ENCODE data around the gene PPP1R2C.

The PPP1R2C gene

GRCh38 chrX:42771506-42772335 lies 6.2 kb downstream of the PPP1R2C start:
- H3K9me3 ChIP-seq: no peaks in the 10 kb centered on the region; the same call in 1 of the 2 replicates
- H3K4me1 ChIP-seq: no peaks in the 10 kb centered on the region
- H3K36me3 ChIP-seq (replicated peaks): no peaks in the 10 kb centered on the region
- H3K4me3 ChIP-seq: no peak overlapping the region
- no peaks in the 10 kb centered on the region for H3K27me3 ChIP-seq (ENCODE audit: low read depth)
- no peak for DNase-seq (ENCODE audit: low spot score in 2 of 2)
- in situ Hi-C loops (cut with MboI; ENCODE audit: low sequenced_read_pairs): no loop called here

- Histone ChIP-seq H3K27me3 (ENCODE audit: low read depth) (no peaks in the 10 kb centered on the region), H3K4me3 (no peak overlapping the region), H3K4me1 (no peaks in the 10 kb centered on the region), H3K36me3 (replicated peaks) (no peaks in the 10 kb centered on the region), H3K9me3 (no peaks in the 10 kb centered on the region; the same call in 1 of the 2 replicates)
- in situ Hi-C loops (cut with MboI; ENCODE audit: low sequenced_read_pairs): no loop called here
- DNase-seq (ENCODE audit: low spot score in 2 of 2): no peak
Measured at GRCh38 chrX:42770566-42770965, 7.4 kb downstream of the PPP1R2C start.

GRCh38 chrX:42759881-42760280 lies 18.1 kb downstream of the PPP1R2C start:
- no peak overlapping the region for H3K4me3 ChIP-seq
- no peak for DNase-seq (ENCODE audit: low spot score in 2 of 2)
- in situ Hi-C loops (cut with MboI; ENCODE audit: low sequenced_read_pairs): no loop called here
- no peaks in the 10 kb centered on the region for H3K4me1 ChIP-seq
- H3K9me3 ChIP-seq: no peaks in the 10 kb centered on the region; the same call in 1 of the 2 replicates
- no peaks in the 10 kb centered on the region for H3K27me3 ChIP-seq (ENCODE audit: low read depth)
- H3K36me3 ChIP-seq (replicated peaks): no peaks in the 10 kb centered on the region

GRCh38 chrX:42755815-42756214 lies 22.1 kb downstream of the PPP1R2C start:
- H3K27me3 ChIP-seq (ENCODE audit: low read depth): no peaks in the 10 kb centered on the region
- H3K36me3 ChIP-seq (replicated peaks): no peaks in the 10 kb centered on the region
- no peak for DNase-seq (ENCODE audit: low spot score in 2 of 2)
- H3K4me3 ChIP-seq: no peak overlapping the region
- no peaks in the 10 kb centered on the region for H3K9me3 ChIP-seq
- in situ Hi-C loops (cut with MboI; ENCODE audit: low sequenced_read_pairs): no loop called here
- no peaks in the 10 kb centered on the region for H3K4me1 ChIP-seq

GRCh38 chrX:42754603-42755002 lies 23.4 kb downstream of the PPP1R2C start:
- Histone ChIP-seq H3K4me1 (no peaks in the 10 kb centered on the region), H3K9me3 (no peaks in the 10 kb centered on the region), H3K4me3 (no peak overlapping the region), H3K27me3 (ENCODE audit: low read depth) (no peaks in the 10 kb centered on the region), H3K36me3 (replicated peaks) (no peaks in the 10 kb centered on the region)
- DNase-seq (ENCODE audit: low spot score in 2 of 2): no peak
- in situ Hi-C loops (cut with MboI; ENCODE audit: low sequenced_read_pairs): no loop called here

- Histone ChIP-seq H3K4me3 (no peak overlapping the region), H3K36me3 (replicated peaks) (no peaks in the 10 kb centered on the region), H3K4me1 (no peaks in the 10 kb centered on the region), H3K27me3 (ENCODE audit: low read depth) (no peaks in the 10 kb centered on the region), H3K9me3 (no peaks in the 10 kb centered on the region)
- no peak for DNase-seq (ENCODE audit: low spot score in 2 of 2)
- in situ Hi-C loops (cut with MboI; ENCODE audit: low sequenced_read_pairs): no loop called here
Measured at GRCh38 chrX:42754115-42754514, 23.8 kb downstream of the PPP1R2C start.

GRCh38 chrX:42752730-42753129 lies 25.2 kb downstream of the PPP1R2C start:
- no peaks in the 10 kb centered on the region for H3K9me3 ChIP-seq
- no peaks in the 10 kb centered on the region for H3K36me3 ChIP-seq (replicated peaks)
- in situ Hi-C loops (cut with MboI; ENCODE audit: low sequenced_read_pairs): no loop called here
- no peak for DNase-seq (ENCODE audit: low spot score in 2 of 2)
- no peak overlapping the region for H3K4me3 ChIP-seq
- H3K27me3 ChIP-seq (ENCODE audit: low read depth): no peaks in the 10 kb centered on the region
- H3K4me1 ChIP-seq: no peaks in the 10 kb centered on the region

GRCh38 chrX:42751573-42751972 lies 26.4 kb downstream of the PPP1R2C start:
- DNase-seq (ENCODE audit: low spot score in 2 of 2): no peak

GRCh38 chrX:42748067-42748850 lies 29.7 kb downstream of the PPP1R2C start:
- Histone ChIP-seq H3K4me1 (no peaks in the 10 kb centered on the region), H3K4me3 (no peak overlapping the region), H3K36me3 (replicated peaks) (no peaks in the 10 kb centered on the region), H3K9me3 (no peaks in the 10 kb centered on the region), H3K27me3 (ENCODE audit: low read depth) (no peaks in the 10 kb centered on the region)
- DNase-seq (ENCODE audit: low spot score in 2 of 2): no peak
- in situ Hi-C loops (cut with MboI; ENCODE audit: low sequenced_read_pairs): no loop called here

More at GRCh38 chrX:42751573-42751972, 26.4 kb downstream of the PPP1R2C start:
- Histone ChIP-seq H3K27me3 (ENCODE audit: low read depth) (no peaks in the 10 kb centered on the region), H3K9me3 (no peaks in the 10 kb centered on the region), H3K4me3 (no peak overlapping the region), H3K36me3 (replicated peaks) (no peaks in the 10 kb centered on the region), H3K4me1 (no peaks in the 10 kb centered on the region)
- in situ Hi-C loops (cut with MboI; ENCODE audit: low sequenced_read_pairs): no loop called here

GRCh38 chrX:42746606-42747005 lies 31.4 kb downstream of the PPP1R2C start:
- no peaks in the 10 kb centered on the region for H3K36me3 ChIP-seq (replicated peaks)
- H3K27me3 ChIP-seq (ENCODE audit: low read depth): no peaks in the 10 kb centered on the region
- no peak for DNase-seq (ENCODE audit: low spot score in 2 of 2)
- in situ Hi-C loops (cut with MboI; ENCODE audit: low sequenced_read_pairs): no loop called here
- no peaks in the 10 kb centered on the region for H3K4me1 ChIP-seq
- H3K4me3 ChIP-seq: no peak overlapping the region
- H3K9me3 ChIP-seq: no peaks in the 10 kb centered on the region

GRCh38 chrX:42740456-42740855 lies 37.5 kb downstream of the PPP1R2C start:
- no peaks in the 10 kb centered on the region for H3K9me3 ChIP-seq
- in situ Hi-C loops (cut with MboI; ENCODE audit: low sequenced_read_pairs): no loop called here
- H3K36me3 ChIP-seq (replicated peaks): no peaks in the 10 kb centered on the region
- no peak for DNase-seq (ENCODE audit: low spot score in 2 of 2)
- no peaks in the 10 kb centered on the region for H3K27me3 ChIP-seq (ENCODE audit: low read depth)
- H3K4me3 ChIP-seq: no peak overlapping the region
- H3K4me1 ChIP-seq: no peaks in the 10 kb centered on the region

GRCh38 chrX:42739741-42740140 lies 38.2 kb downstream of the PPP1R2C start:
- Histone ChIP-seq H3K9me3 (no peaks in the 10 kb centered on the region), H3K27me3 (ENCODE audit: low read depth) (no peaks in the 10 kb centered on the region), H3K4me3 (no peak overlapping the region), H3K36me3 (replicated peaks) (no peaks in the 10 kb centered on the region), H3K4me1 (no peaks in the 10 kb centered on the region)
- in situ Hi-C loops (cut with MboI; ENCODE audit: low sequenced_read_pairs): no loop called here
- DNase-seq (ENCODE audit: low spot score in 2 of 2): no peak

GRCh38 chrX:42739258-42739657 lies 38.7 kb downstream of the PPP1R2C start:
- Histone ChIP-seq H3K4me1 (no peaks in the 10 kb centered on the region), H3K9me3 (no peaks in the 10 kb centered on the region), H3K27me3 (ENCODE audit: low read depth) (no peaks in the 10 kb centered on the region), H3K4me3 (no peak overlapping the region), H3K36me3 (replicated peaks) (no peaks in the 10 kb centered on the region)
- no peak for DNase-seq (ENCODE audit: low spot score in 2 of 2)
- in situ Hi-C loops (cut with MboI; ENCODE audit: low sequenced_read_pairs): no loop called here

- in situ Hi-C loops (cut with MboI; ENCODE audit: low sequenced_read_pairs): no loop called here
- no peak overlapping the region for H3K4me3 ChIP-seq
- H3K4me1 ChIP-seq: no peaks in the 10 kb centered on the region
- DNase-seq (ENCODE audit: low spot score in 2 of 2): no peak
- no peaks in the 10 kb centered on the region for H3K36me3 ChIP-seq (replicated peaks)
- H3K27me3 ChIP-seq (ENCODE audit: low read depth): no peaks in the 10 kb centered on the region
- no peaks in the 10 kb centered on the region for H3K9me3 ChIP-seq
Measured at GRCh38 chrX:42738552-42738951, 39.4 kb downstream of the PPP1R2C start.
